GM19395 (cell line): Measurements from ENCODE around the gene COMMD10.

Experiments
- ATAC-seq: cut with Tn5 transposase; IDR thresholded peaks from one replicate; pipeline ENCODE4 v1.9.1; 2021; ENCODE audit warnings: mild to moderate bottlenecking, moderate library complexity; ENCODE audit not compliant: unreplicated experiment

The COMMD10 gene

DNA sequence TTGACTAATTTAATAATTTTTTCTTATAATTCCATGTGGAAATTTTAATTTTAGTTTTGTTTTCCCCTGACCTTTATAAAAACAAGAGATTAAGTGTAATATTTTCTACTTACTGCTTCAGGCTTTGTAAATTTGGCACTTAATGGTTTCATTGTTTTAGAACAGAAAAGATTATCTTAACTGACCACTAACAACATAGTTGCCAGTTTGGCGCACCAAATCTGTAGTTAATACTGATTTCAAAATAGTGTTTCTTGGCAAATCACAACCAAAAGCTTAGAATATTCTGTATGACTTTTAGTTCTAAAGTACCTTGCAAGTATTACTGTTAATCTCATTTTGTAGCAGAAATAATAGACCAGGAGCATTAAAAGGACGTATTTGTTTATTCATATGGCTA, 124.3 kb downstream of the COMMD10 start:
- no peak for ATAC-seq

GRCh38 chr5:116212225-116212624, 127.4 kb downstream of the COMMD10 start:
- no peak for ATAC-seq

GRCh38 chr5:116216246-116216645, 131.4 kb downstream of the COMMD10 start:
- no peak for ATAC-seq

- no peak for ATAC-seq
Measured at GRCh38 chr5:116225281-116225922, 140.6 kb downstream of the COMMD10 start.

DNA sequence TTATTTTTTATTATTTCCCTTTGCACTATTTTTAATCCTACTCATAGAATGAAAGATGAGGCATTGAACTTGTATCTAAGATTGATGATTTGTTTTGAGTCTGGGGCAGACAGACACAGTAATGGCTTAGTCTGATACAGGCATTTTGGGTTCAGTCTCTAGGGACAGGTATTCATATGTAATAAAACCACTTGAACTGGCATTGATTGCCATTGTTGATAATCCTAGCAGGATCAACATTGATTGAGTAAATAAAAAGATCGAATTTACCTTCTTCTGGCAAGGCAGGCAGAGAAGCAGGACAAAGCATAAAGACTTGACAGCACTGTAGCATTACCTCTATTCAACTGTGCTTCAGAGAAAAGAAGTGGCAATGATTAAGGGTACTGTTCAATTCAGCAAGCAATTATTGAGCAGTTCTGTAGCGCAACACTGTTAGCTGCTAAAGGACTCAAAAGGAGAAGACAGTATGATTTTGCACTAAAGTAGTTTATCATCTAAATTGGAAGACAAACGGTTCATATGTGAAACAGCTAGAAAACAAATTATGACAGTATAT, 144.4 kb downstream of the COMMD10 start:
- no peak for ATAC-seq

DNA sequence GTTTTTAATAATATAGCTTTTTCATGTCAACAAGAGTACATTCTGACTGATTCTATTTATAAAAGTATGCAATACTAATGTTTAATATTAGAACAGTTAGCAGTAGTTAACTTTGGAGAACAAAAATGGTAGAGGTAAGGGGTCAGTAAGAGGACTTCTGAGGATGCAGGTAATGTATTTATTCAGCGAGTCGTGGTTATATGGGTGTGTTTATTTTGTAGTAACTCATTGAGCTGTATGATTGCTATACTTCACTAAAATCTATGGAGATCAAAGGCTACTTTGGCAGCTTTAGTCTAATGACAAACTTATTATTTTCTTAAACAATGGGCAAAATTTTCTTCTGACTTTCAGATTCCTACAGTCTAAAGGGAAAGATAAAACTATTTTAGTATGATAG, 146.5 kb downstream of the COMMD10 start:
- ATAC-seq = no peak

GRCh38 chr5:116234681-116235080, 149.9 kb downstream of the COMMD10 start:
- ATAC-seq = no peak

DNA sequence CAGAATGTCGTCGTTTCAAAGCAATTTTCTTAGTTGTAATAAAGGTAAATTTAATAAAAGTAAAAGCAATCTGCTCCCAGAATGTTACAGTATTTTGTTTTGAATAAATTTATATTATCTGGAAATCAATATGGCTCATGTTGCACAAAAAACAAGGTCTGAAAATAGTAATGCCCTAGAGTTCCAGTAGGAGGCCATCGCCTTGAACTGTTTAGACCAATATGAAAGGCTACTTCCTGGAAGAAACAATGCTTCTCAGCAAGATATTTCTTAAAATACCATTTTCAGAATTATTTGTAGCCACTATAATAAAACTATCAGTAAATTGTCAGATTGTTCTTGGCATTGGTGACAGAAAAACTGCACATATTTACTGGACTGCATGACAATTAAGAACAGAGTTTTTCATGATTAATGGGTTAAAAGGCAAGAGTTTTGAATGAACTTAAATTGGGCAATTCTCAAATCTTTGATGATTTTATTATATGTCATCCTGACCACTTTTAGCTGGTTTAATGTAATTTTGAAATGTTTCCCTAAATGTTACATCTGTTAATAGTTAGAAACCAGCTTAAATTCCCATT, 153.2 kb downstream of the COMMD10 start:
- no peak for ATAC-seq

GRCh38 chr5:116242343-116242742, 157.5 kb downstream of the COMMD10 start:
- no peak for ATAC-seq

GRCh38 chr5:116248432-116248831, 163.6 kb downstream of the COMMD10 start:
- ATAC-seq = no peak

GRCh38 chr5:116249648-116250047, 164.8 kb downstream of the COMMD10 start:
- no peak for ATAC-seq

DNA sequence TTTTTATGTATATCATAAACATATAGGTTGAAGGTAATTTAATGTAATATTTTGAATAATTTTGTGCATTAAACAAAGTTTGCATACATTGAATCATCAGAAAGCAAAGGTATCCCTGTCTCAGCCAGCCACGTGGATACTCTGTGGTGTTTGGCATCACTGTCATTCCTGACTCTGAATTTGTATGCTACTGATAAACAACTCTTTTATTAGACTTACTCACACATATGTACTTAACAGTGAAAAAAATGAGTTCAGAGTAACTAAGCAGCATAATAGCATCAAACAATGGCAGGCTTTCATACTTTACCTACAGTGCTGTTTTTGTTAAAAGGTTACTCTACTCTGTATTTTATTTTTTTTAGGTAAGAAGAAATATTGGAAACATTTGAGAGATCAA, 171.9 kb downstream of the COMMD10 start:
- no peak for ATAC-seq

DNA sequence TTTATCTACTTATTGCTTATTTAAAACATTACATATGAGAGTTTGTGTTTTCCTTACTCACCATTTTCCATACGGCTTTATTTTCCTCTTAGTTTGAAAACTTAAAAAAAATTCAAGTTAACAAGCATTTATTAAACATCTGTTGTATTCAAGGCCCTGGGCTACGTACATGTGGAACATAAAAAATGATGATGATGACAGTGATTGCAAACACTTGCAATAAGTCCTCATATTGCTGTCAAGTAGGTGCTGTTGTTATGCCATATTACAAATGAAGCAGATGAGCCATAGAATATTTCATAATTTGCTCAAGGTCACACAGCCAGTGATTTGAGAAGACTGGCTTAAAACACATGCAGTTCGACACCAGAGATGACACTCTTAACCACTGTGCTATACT, 180.6 kb downstream of the COMMD10 start:
- no peak for ATAC-seq

DNA sequence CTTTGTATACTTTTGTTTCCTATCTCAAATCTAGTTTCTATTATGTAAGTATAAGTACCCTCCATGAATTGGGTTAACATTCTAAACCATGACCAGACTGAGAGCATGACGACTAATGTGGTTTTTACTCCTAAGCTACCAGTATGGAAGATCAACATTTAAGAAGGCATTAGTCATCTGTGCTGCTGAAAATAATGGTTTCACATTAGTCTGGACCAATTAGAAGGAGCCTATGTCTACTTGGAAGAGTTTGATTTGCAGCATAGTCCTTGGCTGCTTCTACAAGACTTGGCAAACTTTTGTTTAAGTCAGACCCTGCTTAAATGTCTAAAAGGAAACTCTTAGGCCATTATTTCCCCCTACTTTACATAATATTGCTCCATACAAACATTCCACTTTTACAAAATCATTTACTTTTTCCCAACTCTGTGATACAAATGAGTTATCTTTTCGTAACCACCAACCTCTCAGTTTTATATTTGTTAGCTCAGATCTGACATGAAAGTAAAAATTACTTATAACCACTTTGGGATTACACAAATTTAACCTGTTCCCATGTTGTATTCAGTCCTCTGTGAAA, 186.7 kb downstream of the COMMD10 start:
- no peak for ATAC-seq

- no peak for ATAC-seq
Measured at GRCh38 chr5:116272281-116272941, 187.6 kb downstream of the COMMD10 start.

DNA sequence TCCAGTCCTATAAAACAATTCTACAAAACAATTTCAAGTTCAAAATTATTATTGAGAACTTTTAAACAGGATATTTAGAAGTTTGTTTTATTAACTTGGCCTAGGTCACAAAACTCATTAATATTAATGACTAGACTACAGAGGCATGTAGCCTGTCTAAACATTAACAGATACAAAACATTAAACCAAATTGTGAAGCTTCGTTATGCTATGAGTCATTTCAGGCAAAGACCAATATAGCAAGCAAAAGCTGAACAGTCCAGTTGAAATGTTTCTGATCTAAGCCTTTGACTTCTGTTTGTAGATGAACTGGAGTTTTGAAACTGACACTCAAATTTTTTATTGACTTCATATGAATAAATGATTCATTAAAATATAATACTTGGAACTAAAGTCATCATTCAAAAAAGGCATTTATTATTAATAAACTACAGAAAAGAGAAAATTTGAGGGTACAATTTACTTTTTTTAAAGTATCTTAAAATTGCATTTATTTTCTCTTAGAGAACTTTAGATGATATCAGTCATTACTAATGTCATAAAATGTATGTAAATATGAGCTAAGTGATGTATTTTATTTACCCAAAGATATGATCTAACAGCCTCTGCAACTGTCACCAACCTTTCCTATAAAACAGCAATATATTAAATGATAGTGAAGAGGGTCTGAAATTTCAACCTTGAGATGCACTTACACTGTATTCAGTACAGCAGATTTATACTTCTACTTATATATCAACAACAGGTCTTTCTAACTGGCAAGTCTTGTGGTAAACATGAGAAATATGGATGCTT, 188.8 kb downstream of the COMMD10 start:
- peak; percentile 95 for ATAC-seq

GRCh38 chr5:116274251-116274650, 189.4 kb downstream of the COMMD10 start:
- no peak for ATAC-seq

DNA sequence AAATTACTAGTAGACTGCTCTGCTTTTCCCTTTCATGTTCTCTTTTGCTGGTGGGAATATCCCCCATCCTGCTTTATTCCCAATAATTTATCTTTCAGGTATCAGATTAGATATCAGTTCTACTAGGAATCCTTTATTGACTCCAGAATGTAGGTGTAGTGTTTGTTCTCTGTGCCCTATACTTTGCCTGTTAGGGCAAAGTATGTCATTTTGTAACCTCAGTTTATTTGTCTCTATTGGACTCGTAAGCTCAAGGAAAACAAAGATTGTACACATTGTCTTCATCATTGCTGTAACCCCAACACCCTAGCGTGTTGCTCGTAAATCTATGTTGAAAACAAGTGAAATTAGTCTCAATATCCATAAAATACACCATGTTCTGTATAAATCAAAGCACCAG, 190.5 kb downstream of the COMMD10 start:
- no peak for ATAC-seq

DNA sequence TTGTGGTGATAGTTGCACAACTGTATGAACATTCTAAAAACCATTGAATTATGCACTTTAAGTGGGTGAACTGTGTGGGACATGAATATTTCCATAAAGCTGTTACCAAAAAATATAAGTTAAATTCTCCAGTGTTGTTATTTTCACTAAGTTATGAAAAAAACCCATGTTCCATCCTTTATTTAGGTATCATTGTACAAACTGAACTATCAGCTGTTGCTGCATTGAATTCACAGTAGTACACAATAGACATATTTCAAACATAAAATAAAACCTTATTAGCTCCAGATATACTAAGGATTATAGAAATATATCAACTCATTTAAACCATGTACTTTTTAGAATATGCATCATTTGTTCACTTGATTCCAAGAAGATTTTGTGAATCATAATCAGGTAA, 192.1 kb downstream of the COMMD10 start:
- no peak for ATAC-seq

GRCh38 chr5:116280149-116280803, 195.5 kb downstream of the COMMD10 start:
- no peak for ATAC-seq
